GM21515 (cell line): ENCODE measurements around the gene TBCA.
"Not testable (repeated sequence)": the region's sequence is repeated elsewhere in the genome, so short reads cannot be mapped to it uniquely, and the experiment has no call there.

Source experiments
- ATAC-seq: cut with Tn5 transposase; IDR thresholded peaks from one replicate; pipeline ENCODE4 v1.9.1; 2021; ENCODE audit not compliant: unreplicated experiment

TBCA gene

GRCh38 chr5:77709993-77710685 lies 66.0 kb downstream of the TBCA start:
- ATAC-seq: no peak

- no peak for ATAC-seq
Observed at GRCh38 chr5:77709340-77709739, 66.8 kb downstream of the TBCA start.

- ATAC-seq: no peak
Observed at GRCh38 chr5:77707791-77708190, 68.3 kb downstream of the TBCA start.

GRCh38 chr5:77699569-77699968 lies 76.6 kb downstream of the TBCA start:
- not testable (repeated sequence) for ATAC-seq

- ATAC-seq: no peak
Observed at GRCh38 chr5:77698920-77699319, 77.2 kb downstream of the TBCA start.

- ATAC-seq: no peak
Observed at GRCh38 chr5:77697692-77698091, 78.4 kb downstream of the TBCA start.

GRCh38 chr5:77696120-77696519 lies 80.0 kb downstream of the TBCA start:
- ATAC-seq: no peak

DNA sequence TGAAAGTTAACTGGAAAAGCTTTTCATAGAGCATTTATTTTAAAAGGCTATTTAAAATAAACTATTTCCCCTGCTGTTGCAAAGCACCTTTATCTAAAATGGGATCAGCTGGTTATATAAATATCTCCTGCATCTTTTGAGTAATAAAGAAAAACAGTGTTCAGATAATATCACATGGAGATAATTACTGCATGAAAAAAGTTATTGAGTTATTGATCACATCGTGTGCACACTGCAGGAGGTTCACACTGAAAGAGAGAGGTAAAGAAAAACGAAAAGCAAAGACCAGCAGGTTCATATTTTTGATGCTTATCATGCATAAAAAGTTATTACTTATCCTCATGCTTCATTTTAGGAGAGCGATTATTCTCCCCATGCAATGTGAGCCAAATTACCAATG lies 82.2 kb downstream of the TBCA start:
- ATAC-seq: no peak

DNA sequence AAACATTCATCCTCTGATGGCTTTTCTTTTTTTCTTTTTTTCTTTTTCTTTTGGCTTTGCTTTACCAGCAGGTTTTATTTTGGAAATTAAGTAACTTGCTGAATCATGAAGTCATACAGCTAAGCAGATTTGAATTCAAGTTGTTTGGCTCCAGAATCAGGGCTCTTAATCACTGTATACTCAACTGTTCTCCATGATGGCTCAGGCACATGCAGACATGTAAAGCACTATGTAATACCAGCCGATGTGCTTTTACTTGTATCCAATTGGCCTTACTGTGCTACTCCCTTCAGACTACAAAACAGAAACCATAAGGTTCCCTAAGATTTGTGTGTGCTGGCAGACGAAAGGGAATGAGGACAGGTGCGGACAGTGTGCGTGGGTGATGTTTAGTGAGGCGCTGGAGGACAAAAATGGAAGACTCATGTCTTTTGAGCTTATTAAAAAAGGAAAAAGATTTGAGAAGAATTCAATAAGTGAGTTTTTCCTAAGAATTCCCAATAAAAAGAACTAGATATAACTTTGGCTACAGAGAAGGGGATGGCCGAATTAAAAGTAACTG lies 92.9 kb downstream of the TBCA start:
- ATAC-seq: no peak

- no peak for ATAC-seq
Observed at GRCh38 chr5:77670526-77670925, 105.6 kb downstream of the TBCA start.

DNA sequence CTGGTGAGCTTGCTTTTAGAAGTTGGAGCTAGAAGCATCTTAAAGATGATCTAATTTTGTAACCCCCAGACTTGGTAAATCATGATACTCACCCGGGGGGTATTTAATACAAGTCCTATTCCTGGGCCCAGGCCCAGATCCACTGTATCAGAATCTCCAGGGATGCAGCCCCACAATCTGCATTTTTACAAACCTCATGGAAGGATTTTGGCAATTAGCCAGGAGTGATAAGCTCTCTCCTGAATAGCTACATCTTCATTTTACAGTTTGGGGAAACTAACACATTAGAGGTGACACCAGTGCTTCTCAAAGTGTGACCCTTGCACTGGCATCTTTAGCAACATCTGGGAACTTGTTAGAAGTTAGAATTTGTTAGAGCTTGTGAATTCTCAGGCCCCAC lies 106.5 kb downstream of the TBCA start:
- no peak for ATAC-seq

DNA sequence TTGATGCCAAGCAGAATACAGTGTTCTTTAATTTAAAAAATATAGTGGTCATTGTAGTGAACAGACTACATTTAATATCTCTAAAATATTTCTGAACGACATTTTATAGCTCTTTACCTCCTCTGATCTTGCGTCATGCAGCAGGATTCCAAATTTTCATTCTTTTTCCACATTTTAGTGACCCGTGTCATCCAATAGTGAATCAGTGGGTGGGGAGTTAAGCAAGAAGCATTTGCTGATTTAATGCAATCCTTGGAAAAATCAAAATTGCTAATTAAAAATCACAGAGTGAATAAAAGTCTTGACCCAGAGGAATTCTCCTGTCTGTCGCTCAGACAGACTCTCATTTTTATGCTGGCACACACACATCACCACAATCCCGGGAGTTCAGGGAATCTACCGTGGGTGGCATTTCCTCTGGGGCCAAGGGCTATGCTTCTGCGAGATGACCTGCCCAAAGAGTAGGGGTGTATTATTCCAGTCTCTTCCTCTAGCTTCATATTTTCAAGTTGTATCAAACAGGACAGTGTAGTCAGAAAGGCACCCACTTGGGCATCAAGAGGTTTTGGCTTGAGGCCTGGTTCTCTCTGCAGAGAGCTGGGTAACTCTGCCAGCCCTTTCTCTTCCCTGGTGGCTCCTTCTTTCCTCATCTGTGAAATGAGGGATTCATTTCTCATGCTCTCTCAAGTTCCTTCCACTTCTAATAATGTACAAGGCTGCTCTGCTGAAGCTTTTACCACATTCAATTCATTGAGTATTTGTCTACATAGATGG lies 112.9 kb downstream of the TBCA start:
- no peak for ATAC-seq

GRCh38 chr5:77662635-77663034 lies 113.5 kb downstream of the TBCA start:
- no peak for ATAC-seq

DNA sequence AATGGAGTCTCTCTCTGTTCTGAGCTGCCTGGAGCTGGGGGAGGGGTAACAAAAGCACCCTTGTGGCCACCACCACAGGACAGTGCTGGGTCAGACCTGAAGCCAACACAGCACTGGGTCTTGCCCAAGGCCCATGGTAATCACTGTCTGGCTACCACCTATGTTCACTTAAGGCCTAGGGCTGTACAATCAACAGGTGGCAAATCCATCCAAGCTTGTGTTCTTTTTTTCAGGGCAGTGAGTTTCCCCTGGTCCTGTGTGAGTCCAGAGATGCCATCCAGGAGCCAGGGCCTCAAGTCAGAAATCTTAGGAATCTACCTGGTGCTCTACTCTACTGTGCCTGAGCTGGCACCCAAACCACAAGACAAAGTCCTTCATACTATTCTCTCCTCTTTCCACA lies 117.5 kb downstream of the TBCA start:
- no peak for ATAC-seq

DNA sequence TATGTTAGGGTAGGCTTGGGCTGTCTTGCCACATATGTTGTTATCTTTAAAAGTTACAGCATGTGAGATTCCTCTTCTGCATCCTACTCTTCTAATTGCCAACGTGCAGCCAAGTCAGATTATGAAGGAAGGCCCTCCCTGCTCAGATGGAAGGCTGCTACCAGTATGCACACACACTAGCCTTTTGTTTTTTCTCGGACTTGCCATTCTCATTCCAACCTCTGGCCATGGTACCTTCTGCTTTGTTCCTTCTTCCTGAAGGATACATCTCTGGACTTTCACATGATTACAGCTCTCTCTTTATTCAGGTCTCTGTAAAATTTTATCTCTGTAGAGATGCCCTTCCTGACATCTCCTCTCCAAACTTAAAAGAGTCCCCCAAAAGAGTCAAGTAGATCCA lies 124.8 kb downstream of the TBCA start:
- ATAC-seq: no peak

GRCh38 chr5:77650686-77651085 lies 125.5 kb downstream of the TBCA start:
- ATAC-seq: no peak

DNA sequence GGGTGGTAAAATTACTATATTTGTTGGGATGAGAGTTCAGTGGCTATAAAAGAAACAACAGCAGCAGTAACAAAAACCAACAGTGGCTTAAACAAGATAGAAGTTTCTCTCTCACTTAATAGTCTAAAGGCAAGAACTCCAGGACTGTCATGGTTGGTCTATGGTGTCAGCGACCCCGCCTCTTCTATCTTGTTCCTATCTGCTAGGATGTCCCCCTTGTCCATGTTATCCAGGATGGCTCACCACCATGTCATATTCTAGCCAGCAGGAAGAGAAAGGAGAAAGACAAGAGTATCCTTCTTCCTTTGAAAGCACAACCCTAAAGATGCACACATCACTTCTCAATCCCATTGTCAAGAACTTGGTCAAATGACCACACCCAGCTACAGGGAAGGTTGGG lies 126.4 kb downstream of the TBCA start:
- ATAC-seq: no peak

GRCh38 chr5:77645995-77646639 lies 130.0 kb downstream of the TBCA start:
- ATAC-seq: no peak

DNA sequence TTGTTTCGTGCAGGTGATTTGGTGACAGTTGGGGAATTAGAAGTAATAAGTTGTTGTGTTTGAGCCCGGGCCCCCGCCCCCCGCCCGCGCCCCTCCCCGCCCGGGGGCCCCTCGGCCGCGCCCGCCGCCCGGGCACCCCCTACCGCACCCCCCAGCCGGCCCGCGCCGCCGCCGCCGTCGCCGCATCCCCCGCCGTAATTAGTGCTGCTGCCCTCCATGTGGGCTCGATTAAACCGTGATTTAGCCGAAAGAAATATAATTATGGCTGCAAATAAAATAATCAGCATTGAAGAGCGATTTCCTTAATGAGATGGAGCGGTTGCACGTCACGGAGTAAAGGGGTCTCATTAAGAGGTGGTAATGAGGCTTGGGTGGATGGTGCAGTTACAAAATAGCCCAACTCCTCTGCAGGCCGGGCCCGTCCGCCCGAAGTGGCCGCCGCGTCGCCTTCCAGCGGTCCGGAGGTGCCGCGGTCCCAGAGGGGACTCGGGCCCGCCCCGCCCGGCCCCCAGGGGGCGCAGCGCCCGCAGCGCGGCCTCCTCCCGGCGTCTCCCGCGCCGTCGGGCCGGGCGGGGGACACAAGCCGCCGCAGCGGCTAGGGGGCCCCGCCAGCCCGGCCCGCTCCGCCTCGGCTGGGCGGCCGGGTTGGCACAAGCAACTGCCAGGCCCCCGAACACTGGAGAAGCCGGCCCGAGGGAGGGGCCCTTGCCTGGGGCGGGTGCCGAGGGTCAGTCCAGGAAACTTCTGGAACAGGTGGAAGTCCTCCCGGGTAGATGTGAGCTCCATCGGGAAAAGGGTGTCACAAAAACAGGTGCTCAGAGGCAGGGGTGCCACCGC lies 130.8 kb downstream of the TBCA start:
- ATAC-seq: no peak

GRCh38 chr5:77644371-77645157 lies 131.6 kb downstream of the TBCA start:
- ATAC-seq: no peak
